Measurements from ENCODE around the gene MYO5B.
"Not testable (repeated sequence)": the region's sequence is repeated elsewhere in the genome, so short reads cannot be mapped to it uniquely, and the experiment has no call there.

MYO5B gene

GRCh38 chr18:49843778-49844625 lies 350.9 kb downstream of the MYO5B start:
- H3K27ac ChIP-seq: no peak overlapping the region
- TF ChIP-seq CTCF (conservative IDR thresholded peaks at IDR 0.05): no peak

GRCh38 chr18:49843131-49843530 lies 351.8 kb downstream of the MYO5B start:
- no peak overlapping the region for H3K27ac ChIP-seq
- no peak for TF ChIP-seq CTCF (conservative IDR thresholded peaks at IDR 0.05)

GRCh38 chr18:49842656-49843055 lies 352.3 kb downstream of the MYO5B start:
- TF ChIP-seq CTCF (conservative IDR thresholded peaks at IDR 0.05): no peak
- H3K27ac ChIP-seq: no peak overlapping the region

- H3K27ac ChIP-seq: no peak overlapping the region
- no peak for TF ChIP-seq CTCF (conservative IDR thresholded peaks at IDR 0.05)
Measured at GRCh38 chr18:49841236-49842217, 353.4 kb downstream of the MYO5B start.

- H3K27ac ChIP-seq: no peak overlapping the region
- TF ChIP-seq CTCF (conservative IDR thresholded peaks at IDR 0.05): no peak
Measured at GRCh38 chr18:49839012-49839411, 355.9 kb downstream of the MYO5B start.

GRCh38 chr18:49838381-49838780 lies 356.6 kb downstream of the MYO5B start:
- TF ChIP-seq CTCF (conservative IDR thresholded peaks at IDR 0.05): no peak
- no peak overlapping the region for H3K27ac ChIP-seq

- H3K27ac ChIP-seq: no peak overlapping the region
- no peak for TF ChIP-seq CTCF (conservative IDR thresholded peaks at IDR 0.05)
Measured at GRCh38 chr18:49837889-49838288, 357.1 kb downstream of the MYO5B start.

GRCh38 chr18:49837316-49837835 lies 357.6 kb downstream of the MYO5B start:
- not testable (repeated sequence) for H3K27ac ChIP-seq

Data from VCaP (cell line).